Measurements from ENCODE around the gene JUNB.
A peak's percentile ranks its signal among the peaks of the same experiment; 100 is the strongest.

GRCh38 chr19:12785431-12786031 lies 5.8 kb upstream of the JUNB start:
- TF ChIP-seq POLR2A (IDR thresholded peaks at IDR 0.05) = peak in 1 of 2 donors; percentile 1
- no peak for TF ChIP-seq CTCF (IDR thresholded peaks at IDR 0.05)
- no peak for TF ChIP-seq POLR2AphosphoS5 (IDR thresholded peaks at IDR 0.05)

Measured in gastroesophageal sphincter (tissue), 3 donors.